ENCODE measurements around the gene ABCC6.
"Not testable (repeated sequence)": the region's sequence is repeated elsewhere in the genome, so short reads cannot be mapped to it uniquely, and the experiment has no call there.

ABCC6 gene

DNA sequence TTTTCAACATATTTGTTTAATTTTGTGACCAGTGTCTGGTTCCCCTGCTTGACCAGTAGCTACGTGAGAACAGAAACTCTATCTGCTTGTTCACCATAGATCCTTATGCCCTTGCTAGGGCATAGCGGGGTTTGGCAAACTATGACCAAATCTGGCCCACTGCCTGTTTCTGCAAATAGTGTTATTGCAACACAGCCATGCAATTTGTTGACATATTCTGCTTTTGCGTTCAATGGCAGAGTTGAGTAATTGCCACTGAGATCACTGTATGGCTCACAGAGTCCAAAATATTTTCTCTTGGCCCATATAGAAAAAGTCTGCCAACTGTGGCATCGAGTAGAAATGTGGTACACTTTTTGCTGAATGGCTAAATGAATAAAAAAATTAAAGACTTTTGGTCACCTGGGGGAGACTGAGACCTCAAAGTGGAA, 9.4 kb downstream of the ABCC6 start:
- not testable (repeated sequence) for H3K27ac Mint-ChIP-seq (ENCODE audit: low read depth); H3K4me3 Mint-ChIP-seq; H3K36me3 Mint-ChIP-seq (ENCODE audit: insufficient read depth); H3K27me3 Mint-ChIP-seq; DNase-seq (ENCODE audit: low spot score in 2 of 2); ATAC-seq (replicated peaks; ENCODE audit: extremely low read depth, poor library complexity, severe bottlenecking); H3K4me1 Mint-ChIP-seq; H3K9me3 Mint-ChIP-seq

DNA sequence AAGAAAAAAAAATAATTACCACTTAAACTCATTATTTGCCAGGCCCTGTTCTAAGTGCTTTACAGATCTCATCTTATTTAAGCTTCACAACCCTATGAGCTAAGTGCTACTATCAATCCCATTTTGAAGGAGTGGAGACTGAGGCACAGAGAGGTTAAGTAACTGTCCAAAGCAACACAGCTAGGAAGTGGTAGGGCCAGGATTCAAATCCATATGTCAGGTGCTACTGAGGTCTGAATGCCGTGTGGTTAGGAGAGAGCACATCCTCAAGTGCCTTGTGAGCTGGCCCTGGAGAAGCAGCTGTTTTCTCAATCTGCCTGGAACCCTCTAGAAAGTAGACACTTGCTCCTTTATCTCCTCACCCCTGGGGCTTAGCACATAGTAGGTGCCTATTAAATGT, 11.9 kb downstream of the ABCC6 start:
- H3K9me3 Mint-ChIP-seq; DNase-seq (ENCODE audit: low spot score in 2 of 2); ATAC-seq (replicated peaks; ENCODE audit: extremely low read depth, poor library complexity, severe bottlenecking); H3K4me1 Mint-ChIP-seq; H3K4me3 Mint-ChIP-seq; H3K36me3 Mint-ChIP-seq (ENCODE audit: insufficient read depth); H3K27me3 Mint-ChIP-seq; H3K27ac Mint-ChIP-seq (ENCODE audit: low read depth): not testable (repeated sequence)

DNA sequence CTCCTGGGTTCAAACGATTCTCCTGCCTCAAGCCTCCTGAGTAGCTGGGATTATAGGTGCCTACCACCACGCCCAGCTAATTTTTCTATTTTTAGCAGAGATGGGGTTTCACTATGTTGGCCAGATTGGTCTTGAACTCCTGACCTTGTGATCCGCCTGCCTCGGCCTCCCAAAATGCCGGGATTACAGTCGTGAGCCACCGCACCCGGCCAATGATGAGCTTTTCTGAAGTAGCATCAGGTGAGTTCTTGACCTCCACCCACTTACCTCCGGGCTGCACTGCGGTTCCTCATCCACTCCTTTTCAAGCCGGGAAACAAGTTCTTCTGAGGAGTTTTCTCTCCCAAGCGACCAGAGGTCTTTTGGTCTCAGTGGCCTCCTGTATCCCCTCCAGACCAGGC, 14.8 kb downstream of the ABCC6 start:
- not testable (repeated sequence) for H3K4me1 Mint-ChIP-seq; H3K4me3 Mint-ChIP-seq; H3K27me3 Mint-ChIP-seq; H3K9me3 Mint-ChIP-seq; DNase-seq (ENCODE audit: low spot score in 2 of 2); H3K36me3 Mint-ChIP-seq (ENCODE audit: insufficient read depth); ATAC-seq (replicated peaks; ENCODE audit: extremely low read depth, poor library complexity, severe bottlenecking); H3K27ac Mint-ChIP-seq (ENCODE audit: low read depth)

DNA sequence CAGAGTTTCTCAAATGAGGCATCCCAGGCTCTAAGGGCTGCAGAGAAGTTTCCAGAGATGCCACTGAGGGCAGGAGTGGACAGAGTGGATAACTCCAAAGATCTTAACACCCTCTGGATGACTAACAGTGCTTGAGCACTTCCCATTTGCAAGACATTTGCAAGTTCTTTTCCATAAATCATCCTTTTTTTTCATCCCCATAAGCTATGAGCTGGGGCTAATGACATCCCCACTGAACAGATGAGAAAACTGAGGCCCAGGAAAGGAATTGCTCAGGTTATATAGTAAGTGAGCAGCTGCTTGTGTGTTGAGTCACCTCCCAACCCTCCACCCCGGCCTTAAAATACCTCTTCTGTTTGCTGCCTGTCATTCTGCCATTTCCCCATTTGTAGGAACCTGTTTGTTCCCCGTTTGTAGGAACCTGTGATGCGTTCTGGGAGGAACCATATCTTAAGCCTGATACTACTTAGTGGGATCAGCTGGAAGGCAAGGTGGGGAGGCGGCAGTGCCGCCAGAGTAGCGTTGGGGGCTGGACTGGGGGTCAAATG, 15.4 kb downstream of the ABCC6 start:
- not testable (repeated sequence) for H3K36me3 Mint-ChIP-seq (ENCODE audit: insufficient read depth); H3K27ac Mint-ChIP-seq (ENCODE audit: low read depth); ATAC-seq (replicated peaks; ENCODE audit: extremely low read depth, poor library complexity, severe bottlenecking); DNase-seq (ENCODE audit: low spot score in 2 of 2); H3K9me3 Mint-ChIP-seq; H3K27me3 Mint-ChIP-seq; H3K4me3 Mint-ChIP-seq; H3K4me1 Mint-ChIP-seq

DNA sequence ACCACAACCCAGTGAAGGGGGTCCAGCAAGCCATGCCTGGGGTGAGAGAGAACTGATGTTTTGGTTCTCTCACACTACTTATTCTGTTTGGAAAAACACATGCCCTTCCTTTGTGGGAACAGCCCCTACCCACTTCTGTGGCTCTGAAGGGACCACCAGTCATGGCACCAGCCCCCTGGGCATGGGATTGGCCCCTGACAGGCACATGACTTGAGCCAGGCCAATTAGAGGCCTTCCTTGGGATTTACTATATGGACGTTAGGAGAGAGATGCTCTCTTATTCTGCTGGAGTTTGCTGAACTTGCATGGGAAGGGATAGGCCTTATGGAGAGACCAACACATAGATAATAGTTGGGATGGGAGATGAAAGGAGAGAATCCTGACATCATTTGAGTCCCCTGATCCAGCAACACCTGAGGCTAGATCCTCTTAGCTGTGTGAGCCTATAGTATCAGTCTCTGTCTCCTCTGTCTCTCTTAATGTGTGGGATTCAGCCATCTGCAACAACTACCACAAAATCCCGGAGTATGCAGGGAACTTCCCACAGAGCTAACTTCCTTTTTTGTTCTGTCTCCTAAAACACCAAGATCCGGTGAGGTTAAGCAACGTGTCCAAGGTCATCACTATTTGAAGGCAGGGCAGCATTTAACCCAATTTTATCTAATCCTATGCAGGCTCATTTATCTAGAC, 16.1 kb downstream of the ABCC6 start:
- DNase-seq (ENCODE audit: low spot score in 2 of 2); H3K9me3 Mint-ChIP-seq; ATAC-seq (replicated peaks; ENCODE audit: extremely low read depth, poor library complexity, severe bottlenecking); H3K27ac Mint-ChIP-seq (ENCODE audit: low read depth); H3K4me3 Mint-ChIP-seq; H3K27me3 Mint-ChIP-seq; H3K4me1 Mint-ChIP-seq; H3K36me3 Mint-ChIP-seq (ENCODE audit: insufficient read depth): not testable (repeated sequence)

DNA sequence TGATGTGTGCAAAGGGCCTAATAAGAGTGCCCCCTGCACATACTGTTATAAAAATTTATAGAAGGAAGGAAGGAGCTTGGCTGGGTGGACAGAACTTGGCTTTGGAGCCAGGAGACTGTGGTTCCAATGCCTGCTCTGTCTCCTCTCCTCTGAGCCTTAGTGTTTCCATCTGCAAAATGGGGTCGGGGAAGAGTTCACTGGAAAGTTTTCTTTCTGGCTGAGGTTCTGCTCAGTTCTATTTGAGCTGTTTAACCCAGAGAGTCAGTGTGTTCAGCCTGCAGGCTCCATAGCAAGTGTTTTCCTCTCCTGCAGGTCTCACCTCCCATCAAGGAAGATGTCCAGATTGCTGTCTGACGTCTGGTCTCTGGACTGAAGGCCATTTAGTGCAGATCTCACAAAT, 17.4 kb downstream of the ABCC6 start:
- not testable (repeated sequence) for H3K9me3 Mint-ChIP-seq; H3K4me1 Mint-ChIP-seq; H3K4me3 Mint-ChIP-seq; DNase-seq (ENCODE audit: low spot score in 2 of 2); ATAC-seq (replicated peaks; ENCODE audit: extremely low read depth, poor library complexity, severe bottlenecking); H3K27me3 Mint-ChIP-seq; H3K36me3 Mint-ChIP-seq (ENCODE audit: insufficient read depth); H3K27ac Mint-ChIP-seq (ENCODE audit: low read depth)

DNA sequence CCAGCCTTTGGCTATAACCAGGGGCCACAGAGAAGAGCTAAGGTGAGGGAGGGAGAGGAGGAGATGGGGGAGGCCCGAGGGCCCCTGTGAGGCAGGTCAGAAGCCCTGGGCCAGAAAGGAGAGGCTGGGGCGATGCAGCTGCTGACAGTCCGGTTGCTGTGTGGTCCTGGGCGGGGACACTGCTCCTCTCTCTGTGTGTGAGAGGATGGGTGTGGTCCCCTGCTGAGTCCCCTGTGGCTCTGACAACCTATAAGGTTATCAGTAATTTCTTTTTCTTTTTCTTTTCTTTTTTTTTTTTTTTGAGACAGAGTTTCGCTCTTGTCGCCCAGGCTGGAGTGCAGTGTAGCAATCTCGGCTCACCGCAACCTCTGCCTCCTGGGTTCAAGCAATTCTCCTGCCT, 18.7 kb downstream of the ABCC6 start:
- H3K9me3 Mint-ChIP-seq; H3K4me3 Mint-ChIP-seq; DNase-seq (ENCODE audit: low spot score in 2 of 2); H3K4me1 Mint-ChIP-seq; H3K27me3 Mint-ChIP-seq; H3K36me3 Mint-ChIP-seq (ENCODE audit: insufficient read depth); ATAC-seq (replicated peaks; ENCODE audit: extremely low read depth, poor library complexity, severe bottlenecking): not testable (repeated sequence)
- H3K27ac Mint-ChIP-seq (ENCODE audit: low read depth) = peak overlapping the region; percentile 29

DNA sequence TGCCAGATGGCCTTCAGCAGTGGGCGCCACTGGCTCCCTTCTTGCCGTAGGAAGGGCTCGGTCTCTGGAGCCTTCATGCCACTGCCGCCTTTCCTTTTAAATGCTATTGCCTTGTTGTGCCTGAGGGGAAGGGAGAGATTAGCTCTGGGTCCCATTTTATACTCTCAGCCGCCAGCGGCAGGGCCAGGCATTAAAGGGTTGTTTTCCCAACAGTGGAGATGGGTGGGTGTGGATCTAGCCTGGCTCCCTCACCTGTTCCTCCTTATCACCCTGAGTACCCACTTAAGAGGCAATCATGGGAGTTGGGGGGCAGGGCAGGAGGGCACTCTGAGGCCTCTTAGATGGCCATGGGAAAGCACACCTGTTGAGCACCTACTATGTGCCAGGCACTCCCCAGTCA, 19.8 kb downstream of the ABCC6 start:
- H3K4me1 Mint-ChIP-seq; ATAC-seq (replicated peaks; ENCODE audit: extremely low read depth, poor library complexity, severe bottlenecking); DNase-seq (ENCODE audit: low spot score in 2 of 2); H3K27me3 Mint-ChIP-seq; H3K4me3 Mint-ChIP-seq; H3K27ac Mint-ChIP-seq (ENCODE audit: low read depth); H3K36me3 Mint-ChIP-seq (ENCODE audit: insufficient read depth); H3K9me3 Mint-ChIP-seq: not testable (repeated sequence)

DNA sequence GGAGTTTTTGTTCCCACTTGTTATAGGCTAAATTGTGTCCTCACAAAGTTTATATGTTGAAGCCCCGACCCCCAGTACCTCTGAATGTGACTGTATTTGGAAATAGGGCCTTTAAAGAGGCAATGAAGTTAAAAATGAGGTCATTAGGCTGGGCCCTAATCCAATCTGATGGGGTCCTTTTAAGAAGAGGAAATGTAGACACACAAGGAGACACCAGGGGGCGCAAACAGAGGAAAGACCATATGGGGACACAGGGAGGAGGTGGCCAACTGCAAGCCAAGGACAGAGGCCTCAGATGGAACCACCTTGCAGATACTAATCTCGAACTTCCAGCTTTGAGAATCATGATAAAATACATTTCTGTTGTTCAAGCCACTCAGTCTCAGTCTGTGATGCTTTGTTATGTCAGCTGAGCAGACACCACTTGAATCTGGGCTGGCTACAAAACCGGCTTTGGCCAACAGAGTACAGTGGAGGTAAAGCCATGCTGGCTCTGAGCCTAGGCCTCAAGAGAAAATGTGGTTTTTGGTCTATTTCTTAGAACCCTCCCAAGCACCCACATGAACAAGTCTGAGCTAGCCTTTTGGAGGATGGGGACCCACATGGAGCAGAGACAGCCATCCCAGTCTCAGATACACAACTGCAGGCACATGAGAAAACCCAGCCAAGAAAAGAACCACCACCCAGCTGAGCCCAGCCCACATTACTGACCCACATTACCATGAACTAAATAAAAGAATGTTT, 20.7 kb downstream of the ABCC6 start:
- not testable (repeated sequence) for H3K36me3 Mint-ChIP-seq (ENCODE audit: insufficient read depth); DNase-seq (ENCODE audit: low spot score in 2 of 2); H3K4me1 Mint-ChIP-seq; H3K27me3 Mint-ChIP-seq; ATAC-seq (replicated peaks; ENCODE audit: extremely low read depth, poor library complexity, severe bottlenecking); H3K9me3 Mint-ChIP-seq; H3K27ac Mint-ChIP-seq (ENCODE audit: low read depth); H3K4me3 Mint-ChIP-seq

DNA sequence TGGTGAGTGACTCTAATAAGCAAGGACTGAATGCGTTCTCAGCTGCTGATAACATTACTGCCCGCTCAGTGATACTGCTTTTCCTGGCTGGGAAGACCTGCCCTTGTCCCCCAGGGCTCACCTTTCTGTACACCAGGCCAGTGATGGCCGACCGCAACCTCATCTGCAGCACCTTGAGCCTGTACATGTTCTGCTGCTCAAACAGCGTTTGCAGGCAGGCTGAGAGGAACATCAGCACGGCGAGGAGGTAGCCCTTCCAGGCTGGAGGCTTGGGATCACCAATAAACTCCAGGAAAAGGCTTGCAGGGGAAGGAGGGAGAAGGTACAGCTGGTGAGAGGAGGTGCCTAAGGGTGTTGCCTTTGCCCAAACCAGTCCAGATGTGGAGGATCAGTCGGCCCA, 21.4 kb downstream of the ABCC6 start:
- H3K27me3 Mint-ChIP-seq; DNase-seq (ENCODE audit: low spot score in 2 of 2); H3K4me1 Mint-ChIP-seq; ATAC-seq (replicated peaks; ENCODE audit: extremely low read depth, poor library complexity, severe bottlenecking); H3K9me3 Mint-ChIP-seq; H3K36me3 Mint-ChIP-seq (ENCODE audit: insufficient read depth); H3K4me3 Mint-ChIP-seq: not testable (repeated sequence)
- peak overlapping the region; percentile 47 for H3K27ac Mint-ChIP-seq (ENCODE audit: low read depth)

DNA sequence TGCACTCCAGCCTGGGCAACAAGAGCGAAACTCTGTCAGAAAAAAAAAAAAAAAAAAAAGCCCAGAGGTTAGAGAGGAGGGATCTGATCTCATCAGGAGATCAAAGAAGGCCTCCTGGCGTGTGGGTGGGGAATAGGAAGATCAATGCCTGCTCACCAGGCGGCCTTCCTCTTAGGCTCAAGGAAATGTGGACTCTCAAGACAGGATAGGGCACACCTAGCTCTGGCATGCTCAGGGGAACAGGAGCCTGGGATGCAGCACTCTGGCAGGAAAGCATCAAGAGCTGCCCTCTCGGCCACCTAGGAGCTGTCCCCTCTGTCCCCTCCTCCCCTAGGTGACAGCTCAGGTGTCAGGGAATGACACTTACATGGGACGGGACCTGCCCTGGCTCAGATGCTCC, 22.9 kb downstream of the ABCC6 start:
- not testable (repeated sequence) for ATAC-seq (replicated peaks; ENCODE audit: extremely low read depth, poor library complexity, severe bottlenecking); DNase-seq (ENCODE audit: low spot score in 2 of 2); H3K9me3 Mint-ChIP-seq; H3K4me1 Mint-ChIP-seq; H3K27ac Mint-ChIP-seq (ENCODE audit: low read depth); H3K27me3 Mint-ChIP-seq; H3K4me3 Mint-ChIP-seq; H3K36me3 Mint-ChIP-seq (ENCODE audit: insufficient read depth)

DNA sequence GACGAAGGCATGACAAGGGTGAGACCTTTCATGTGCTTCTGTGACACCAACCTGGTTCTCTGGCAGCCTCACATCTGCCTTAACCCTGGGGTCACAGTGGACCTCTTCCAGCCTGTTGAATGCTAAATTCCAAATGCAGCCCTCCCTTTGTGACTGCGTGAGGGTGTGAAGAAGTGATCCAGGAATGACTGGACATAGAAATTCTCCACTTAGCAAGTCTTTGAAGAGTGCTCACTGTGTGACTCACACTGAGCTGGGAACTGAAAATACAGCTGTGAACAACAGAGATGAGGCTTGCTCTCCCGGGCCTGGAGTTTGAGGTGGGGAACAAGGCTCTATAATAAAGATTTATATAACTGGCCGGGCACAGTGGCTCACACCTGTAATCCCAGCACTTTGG, 23.9 kb downstream of the ABCC6 start:
- H3K4me1 Mint-ChIP-seq; DNase-seq (ENCODE audit: low spot score in 2 of 2); H3K4me3 Mint-ChIP-seq; H3K27me3 Mint-ChIP-seq; H3K9me3 Mint-ChIP-seq; H3K27ac Mint-ChIP-seq (ENCODE audit: low read depth); H3K36me3 Mint-ChIP-seq (ENCODE audit: insufficient read depth); ATAC-seq (replicated peaks; ENCODE audit: extremely low read depth, poor library complexity, severe bottlenecking): not testable (repeated sequence)

DNA sequence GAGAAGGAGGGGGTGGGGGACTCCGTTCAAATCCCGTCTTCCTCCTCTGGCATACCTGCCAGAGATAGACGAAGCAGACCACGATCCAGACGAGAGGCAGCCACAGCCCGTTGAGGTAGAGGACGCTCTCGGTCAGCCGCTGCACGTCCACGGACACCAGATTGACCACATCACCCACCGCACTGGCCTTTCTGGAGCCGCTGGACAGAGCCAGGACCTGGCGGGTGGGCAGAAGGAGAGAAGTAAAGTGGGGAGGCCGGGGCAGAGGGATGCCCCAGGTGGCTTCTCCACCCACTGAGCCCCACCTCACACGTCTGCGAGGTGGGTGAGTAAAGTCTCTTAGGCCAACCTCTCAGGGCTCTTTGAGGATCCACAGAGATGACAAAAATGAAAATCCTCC, 25.3 kb downstream of the ABCC6 start:
- DNase-seq (ENCODE audit: low spot score in 2 of 2) (no peak), ATAC-seq (replicated peaks; ENCODE audit: extremely low read depth, poor library complexity, severe bottlenecking) (no peak)
- Mint-ChIP-seq H3K36me3 (ENCODE audit: insufficient read depth) (no peaks in the 10 kb centered on the region), H3K4me1 (no peaks in the 10 kb centered on the region), H3K9me3 (no peaks in the 10 kb centered on the region), H3K27ac (ENCODE audit: low read depth) (no peak overlapping the region), H3K27me3 (peaks cover 10% of the 10 kb centered on the region), H3K4me3 (no peak overlapping the region)

Data from central memory CD8-positive, alpha-beta T cell (primary cell).